KMS-11 (cell line): ENCODE data around the gene TSPO2.

Experiments used
- H2AFZ ChIP-seq: fragments of 200-600 bp; sonication (generic); 2 replicates; pipeline ENCODE4 v1.6.1; 2016; ENCODE audit warnings: antibody characterized with exemption, mixed run types, low read depth
- H3K27ac ChIP-seq: fragments of 200-600 bp; sonication (generic); 2 replicates; pipeline ENCODE4 v1.6.1; 2016; ENCODE audit warnings: mild to moderate bottlenecking, mixed run types
- H3K27me3 ChIP-seq: fragments of 200-600 bp; sonication (generic); 2 replicates; pipeline ENCODE4 v1.6.1; 2017; ENCODE audit warnings: mild to moderate bottlenecking, low read depth, mixed run types, moderate library complexity; ENCODE audit not compliant: insufficient read depth
- H3K36me3 ChIP-seq: fragments of 200-600 bp; sonication (generic); 2 replicates; pipeline ENCODE4 v1.6.1; 2017; ENCODE audit warnings: mild to moderate bottlenecking, mixed run types; ENCODE audit not compliant: insufficient read depth
- H3K4me1 ChIP-seq: fragments of 200-600 bp; sonication (generic); 2 replicates; pipeline ENCODE4 v1.6.1; 2016; ENCODE audit warnings: mild to moderate bottlenecking, low read depth, mixed run types; ENCODE audit not compliant: poor library complexity, severe bottlenecking
- H3K4me2 ChIP-seq: fragments of 200-600 bp; sonication (generic); 2 replicates; pipeline ENCODE4 v1.7.0; 2016; ENCODE audit warnings: mild to moderate bottlenecking, mixed run types
- H3K4me3 ChIP-seq: fragments of 200-600 bp; sonication (generic); IDR thresholded peaks from 2 replicates; pipeline ENCODE4 v1.6.1; 2017; ENCODE audit warnings: low read depth, low read length, mixed read lengths; ENCODE audit not compliant: insufficient read depth
- H3K79me2 ChIP-seq: fragments of 200-600 bp; sonication (generic); 2 replicates; pipeline ENCODE4 v1.6.1; 2016; ENCODE audit warnings: low read depth, mixed run types; ENCODE audit not compliant: insufficient read depth
- H3K9ac ChIP-seq: fragments of 200-600 bp; sonication (generic); 2 replicates; pipeline ENCODE4 v1.6.1; 2016; ENCODE audit warnings: mild to moderate bottlenecking, mixed run types
- H4K20me1 ChIP-seq: fragments of 200-600 bp; sonication (generic); 2 replicates; pipeline ENCODE4 v1.6.1; 2016; ENCODE audit warnings: mild to moderate bottlenecking, mixed run types; ENCODE audit not compliant: insufficient read depth
- CTCF ChIP-seq: fragments of 200-600 bp; sonication (generic); conservative IDR thresholded peaks from 2 replicates; pipeline ENCODE4 v1.6.1; 2017; ENCODE audit warnings: low read depth, mild to moderate bottlenecking, antibody characterized with exemption, low read length, moderate library complexity, mixed read lengths

TSPO2 gene

GRCh38 chr6:41023114-41023513 is 19.2 kb upstream of the TSPO2 start:
- TF ChIP-seq CTCF, result no peak
- Histone ChIP-seq H3K9ac (no peak overlapping the region), H3K27ac (no peak overlapping the region), H3K79me2 (no peaks in the 10 kb centered on the region), H2AFZ (no peak overlapping the region), H3K36me3 (no peaks in the 10 kb centered on the region), H3K27me3 (no peaks in the 10 kb centered on the region), H3K4me1 (peaks cover 8% of the 10 kb centered on the region), H4K20me1 (no peaks in the 10 kb centered on the region), H3K4me2 (no peak overlapping the region), H3K4me3 (no peak overlapping the region)

DNA sequence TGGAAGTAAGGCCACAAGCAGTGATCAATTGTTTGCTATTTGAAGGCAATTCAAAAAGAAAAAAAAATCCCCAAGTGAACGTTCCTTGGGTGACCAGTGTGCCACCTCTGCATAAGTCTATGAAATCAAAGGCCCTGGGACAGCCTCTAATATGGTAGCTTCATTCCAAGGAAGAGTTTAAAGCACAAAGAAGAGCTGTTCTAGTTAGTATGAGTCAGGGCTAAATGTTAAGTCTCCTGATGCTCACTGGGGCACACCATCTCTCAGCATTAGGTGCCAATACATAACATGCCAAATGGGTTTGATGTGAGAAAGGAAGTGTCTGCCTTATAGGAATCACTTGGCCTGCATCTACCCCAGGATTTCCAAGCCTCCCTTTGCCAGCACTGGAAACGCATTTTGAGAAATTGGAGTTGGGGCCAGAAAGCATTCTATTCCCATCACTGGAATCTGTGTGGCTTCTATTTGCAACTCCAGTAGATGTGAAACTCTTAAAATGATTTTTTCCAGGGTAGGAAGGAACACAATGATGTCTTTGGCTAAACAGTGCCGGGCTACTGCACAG is 16.2 kb upstream of the TSPO2 start:
- Histone ChIP-seq H3K4me2 (no peak overlapping the region; the same call in 1 of the 2 replicates), H2AFZ (no peak overlapping the region), H3K79me2 (no peaks in the 10 kb centered on the region), H3K27ac (no peak overlapping the region), H3K4me3 (no peak overlapping the region), H3K4me1 (peaks cover 8% of the 10 kb centered on the region), H4K20me1 (no peaks in the 10 kb centered on the region), H3K9ac (no peak overlapping the region), H3K36me3 (no peaks in the 10 kb centered on the region), H3K27me3 (no peaks in the 10 kb centered on the region)
- no peak for TF ChIP-seq CTCF

DNA sequence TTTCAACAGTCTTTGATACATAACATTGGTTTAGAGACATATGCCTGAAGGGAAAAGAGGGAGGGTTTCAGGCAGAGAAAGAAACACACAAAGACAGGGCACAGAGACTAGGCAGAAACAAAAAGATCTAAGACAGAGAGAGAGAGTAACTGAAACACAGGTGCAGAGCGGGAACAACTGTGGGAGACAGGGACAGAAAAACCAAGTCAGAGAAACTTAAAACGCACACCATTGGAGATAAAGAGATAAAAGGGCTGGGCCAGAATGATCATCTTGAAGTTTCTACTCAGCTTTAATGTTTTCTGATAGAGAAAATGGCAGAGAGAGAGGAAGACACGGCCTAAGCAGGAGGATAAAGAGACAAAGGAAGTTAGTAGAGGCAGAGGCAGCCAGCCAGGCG is 15.0 kb upstream of the TSPO2 start:
- Histone ChIP-seq H3K4me1 (peaks cover 8% of the 10 kb centered on the region), H3K36me3 (no peaks in the 10 kb centered on the region), H3K27me3 (no peaks in the 10 kb centered on the region), H3K4me2 (peak overlapping the region; percentile 67), H3K9ac (peak overlapping the region; percentile 67; the same call in 1 of the 2 replicates), H3K79me2 (no peaks in the 10 kb centered on the region), H4K20me1 (no peaks in the 10 kb centered on the region), H3K27ac (peak overlapping the region; percentile 63), H2AFZ (peak overlapping the region; percentile 98), H3K4me3 (no peak overlapping the region)
- TF ChIP-seq CTCF, result no peak

GRCh38 chr6:41027799-41028560 is 14.3 kb upstream of the TSPO2 start:
- Histone ChIP-seq H3K4me1 (peaks cover 8% of the 10 kb centered on the region), H3K4me2 (peak overlapping the region; percentile 67), H3K79me2 (no peaks in the 10 kb centered on the region), H3K4me3 (no peak overlapping the region), H3K36me3 (no peaks in the 10 kb centered on the region), H3K9ac (peak overlapping the region; percentile 67), H4K20me1 (no peaks in the 10 kb centered on the region), H3K27me3 (no peaks in the 10 kb centered on the region), H3K27ac (peak overlapping the region; percentile 63; the same call in 1 of the 2 replicates), H2AFZ (peak overlapping the region; percentile 98)
- TF ChIP-seq CTCF, result peak; percentile 93
